GM23338 (cell line): ENCODE measurements around the gene IZUMO1.

Experiments used
- EZH2 ChIP-seq: fragments of 200-600 bp; sonication (generic); IDR thresholded peaks from one replicate; pipeline ENCODE4 v1.8.0; 2017; ENCODE audit warnings: antibody characterized with exemption, mild to moderate bottlenecking, low read depth; ENCODE audit not compliant: unreplicated experiment
- EZH2phosphoT487 ChIP-seq: fragments of 200-600 bp; sonication (generic); IDR thresholded peaks from one replicate; pipeline ENCODE4 v1.8.1; 2018; ENCODE audit warnings: antibody characterized with exemption; ENCODE audit not compliant: unreplicated experiment
- POLR2AphosphoS5 ChIP-seq: IDR thresholded peaks from 2 replicates; pipeline ENCODE4 v1.6.1; 2016; ENCODE audit warnings: antibody characterized with exemption, low read depth
- ZNF331 ChIP-seq: fragments of 250-450 bp; sonication (Bioruptor Pico); IDR thresholded peaks from 2 replicates; pipeline ENCODE4 v1.5.0; 2020; ENCODE audit warnings: low read depth, mild to moderate bottlenecking, moderate library complexity
- TF ChIP-seq, protein P1 (sequence below), 2 experiments: fragments of 200-600 bp in 1 of 2; sonication (generic) in 1 of 2; conservative IDR thresholded peaks; 2 replicates each; pipeline versions ENCODE4 v1.5.1 to v1.6.1; 2016 to 2017; ENCODE audit warnings: antibody characterized with exemption in 2 of 2, low read depth in 2 of 2, mild to moderate bottlenecking in 2 of 2, moderate library complexity in 1 of 2

DNA sequence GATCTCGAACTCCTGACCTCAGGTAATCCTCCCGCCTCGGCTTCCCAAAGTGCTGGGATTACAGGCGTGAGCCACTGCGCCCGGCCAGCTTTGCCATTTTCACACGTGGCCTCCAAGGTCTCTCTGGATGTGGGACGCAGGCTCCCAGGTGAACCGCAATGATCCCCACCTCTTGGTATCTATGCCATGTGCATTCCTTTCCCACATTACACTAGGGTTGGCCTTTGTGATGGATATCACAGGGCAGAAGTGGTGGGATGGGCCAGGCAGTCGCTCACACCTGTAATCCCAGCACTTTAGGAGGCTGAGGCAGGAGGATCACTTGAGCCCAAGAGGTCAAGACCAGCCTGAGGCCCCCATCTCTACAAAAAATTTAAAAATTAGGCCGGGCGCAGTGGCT is 31.0 kb upstream of the IZUMO1 start:
- TF ChIP-seq POLR2AphosphoS5, result no peak
- TF ChIP-seq, protein P1, sequence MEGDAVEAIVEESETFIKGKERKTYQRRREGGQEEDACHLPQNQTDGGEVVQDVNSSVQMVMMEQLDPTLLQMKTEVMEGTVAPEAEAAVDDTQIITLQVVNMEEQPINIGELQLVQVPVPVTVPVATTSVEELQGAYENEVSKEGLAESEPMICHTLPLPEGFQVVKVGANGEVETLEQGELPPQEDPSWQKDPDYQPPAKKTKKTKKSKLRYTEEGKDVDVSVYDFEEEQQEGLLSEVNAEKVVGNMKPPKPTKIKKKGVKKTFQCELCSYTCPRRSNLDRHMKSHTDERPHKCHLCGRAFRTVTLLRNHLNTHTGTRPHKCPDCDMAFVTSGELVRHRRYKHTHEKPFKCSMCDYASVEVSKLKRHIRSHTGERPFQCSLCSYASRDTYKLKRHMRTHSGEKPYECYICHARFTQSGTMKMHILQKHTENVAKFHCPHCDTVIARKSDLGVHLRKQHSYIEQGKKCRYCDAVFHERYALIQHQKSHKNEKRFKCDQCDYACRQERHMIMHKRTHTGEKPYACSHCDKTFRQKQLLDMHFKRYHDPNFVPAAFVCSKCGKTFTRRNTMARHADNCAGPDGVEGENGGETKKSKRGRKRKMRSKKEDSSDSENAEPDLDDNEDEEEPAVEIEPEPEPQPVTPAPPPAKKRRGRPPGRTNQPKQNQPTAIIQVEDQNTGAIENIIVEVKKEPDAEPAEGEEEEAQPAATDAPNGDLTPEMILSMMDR (conservative IDR thresholded peaks at IDR 0.05; ENCODE audit: low read depth in 2 of 2), result no peak
- TF ChIP-seq EZH2, result no peak
- TF ChIP-seq EZH2phosphoT487, result no peak
- TF ChIP-seq ZNF331 (CRISPR knock-in tag), result no peak
